Activated T-helper 1 cell treated with anti-CD3 and anti-CD28 coated beads, Interleukin-12 subunit alpha, Interleukin-12 subunit beta, Interleukin-2, Interleukin-4 antibody, amounts not matched to agents 30 ng/mL and 10 ng/mL and 1 ng/mL, durations not matched to agents 14 hours and 24 hours and 36 hours (primary cell): ENCODE data around the gene ICE1. TPM values are rescaled to one million over a fixed set of nuclear protein-coding genes. Genes with fewer than 3 reads are reported as not detected.

Source experiments
- DNase-seq: peaks from one replicate; pipeline ENCODE4 v3.0.0; 2021; ENCODE audit warnings: low spot score
- H3K27ac Mint-ChIP-seq: one replicate; pipeline ENCODE4 v1.8.0; 2021; ENCODE audit warnings: mild to moderate bottlenecking, mixed read lengths
- H3K27me3 Mint-ChIP-seq: one replicate; pipeline ENCODE4 v1.8.0; 2022; ENCODE audit warnings: mild to moderate bottlenecking, moderate library complexity, mixed read lengths; ENCODE audit not compliant: insufficient read depth
- H3K36me3 Mint-ChIP-seq: one replicate; pipeline ENCODE4 v1.8.0; 2021; ENCODE audit warnings: low read depth, mixed read lengths
- H3K4me1 Mint-ChIP-seq: one replicate; pipeline ENCODE4 v1.8.0; 2021; ENCODE audit warnings: low read depth, mixed read lengths
- H3K4me3 Mint-ChIP-seq: one replicate; pipeline ENCODE4 v1.8.0; 2021; ENCODE audit warnings: mild to moderate bottlenecking, moderate library complexity, mixed read lengths
- H3K9me3 Mint-ChIP-seq: one replicate; pipeline ENCODE4 v1.8.0; 2021; ENCODE audit warnings: mixed read lengths
- intact Hi-C: fragments of 100-400 bp; cut with micrococcal nuclease; formaldehyde crosslinking; loops from one replicate; pipeline ENCODE4 v1.15.1; 2024
- total RNA-seq: library from RNA; stranded (reverse); gene quantifications from 2 replicates; pipeline ENCODE4 v1.2.3, GENCODE V29; 2022

The ICE1 gene
- total RNA-seq, 1 donor from 2014 or later: 35.3 TPM

DNA sequence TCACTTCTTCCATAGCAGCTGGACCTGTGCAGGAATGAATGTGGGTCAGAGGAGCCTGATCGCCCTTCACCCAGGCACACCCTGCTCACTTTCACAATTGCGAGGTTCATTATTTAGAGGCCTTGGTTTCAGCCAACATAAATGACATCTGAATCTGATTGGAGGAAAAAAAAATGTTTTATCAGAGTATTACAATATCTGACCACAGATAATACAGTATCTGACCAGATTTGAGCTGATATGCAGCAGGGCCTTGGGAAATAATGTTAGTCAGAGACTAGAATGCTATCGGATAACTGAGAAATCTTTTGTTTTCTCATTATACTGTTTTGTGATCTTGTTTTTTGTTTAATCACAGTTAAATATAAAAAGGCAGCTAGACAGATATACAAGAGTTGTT, 7.7 kb downstream of the ICE1 start:
- H3K4me1 Mint-ChIP-seq: peaks cover 36% of the 10 kb centered on the region
- H3K4me3 Mint-ChIP-seq: no peak overlapping the region
- no peak for DNase-seq
- peaks cover 2% of the 10 kb centered on the region for H3K36me3 Mint-ChIP-seq
- intact Hi-C loops: no loop called here
- H3K27me3 Mint-ChIP-seq: no peaks in the 10 kb centered on the region
- H3K27ac Mint-ChIP-seq: no peak overlapping the region
- H3K9me3 Mint-ChIP-seq: no peaks in the 10 kb centered on the region

DNA sequence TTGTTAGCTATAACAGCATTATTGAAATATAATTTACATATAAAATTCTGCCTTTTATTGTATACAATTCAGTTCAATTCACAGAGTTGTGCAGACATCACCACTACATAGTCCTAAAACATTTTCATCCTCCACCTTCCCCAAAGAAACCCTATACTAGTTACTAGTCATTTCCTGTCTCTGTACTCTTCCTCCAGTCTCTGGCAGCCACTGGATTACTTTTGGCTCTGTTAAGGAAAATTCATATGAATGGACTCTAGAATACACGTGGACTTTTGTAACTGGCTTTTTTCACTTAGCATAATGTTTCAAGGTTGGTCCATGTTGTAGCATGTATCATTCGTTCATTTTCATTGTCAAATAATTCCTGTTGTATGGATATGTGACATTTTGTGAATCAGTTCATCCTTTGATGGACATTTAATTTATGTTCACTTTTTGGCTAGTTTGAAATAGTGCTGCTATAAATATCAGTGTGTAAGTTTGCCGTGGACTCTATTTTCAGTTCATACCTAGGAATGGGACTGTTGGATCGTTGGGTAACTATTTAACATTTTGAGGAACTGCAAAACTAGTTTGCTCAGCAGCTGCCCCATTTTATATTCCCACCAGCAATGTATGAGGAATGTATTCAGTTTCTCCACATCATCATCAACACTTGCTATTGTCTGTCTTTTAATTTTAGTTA, 9.7 kb downstream of the ICE1 start:
- Mint-ChIP-seq H3K27me3 (no peaks in the 10 kb centered on the region), H3K4me1 (peaks cover 41% of the 10 kb centered on the region), H3K27ac (no peak overlapping the region), H3K36me3 (peaks cover 2% of the 10 kb centered on the region), H3K4me3 (no peak overlapping the region), H3K9me3 (no peaks in the 10 kb centered on the region)
- DNase-seq: no peak
- intact Hi-C loops: no loop called here

DNA sequence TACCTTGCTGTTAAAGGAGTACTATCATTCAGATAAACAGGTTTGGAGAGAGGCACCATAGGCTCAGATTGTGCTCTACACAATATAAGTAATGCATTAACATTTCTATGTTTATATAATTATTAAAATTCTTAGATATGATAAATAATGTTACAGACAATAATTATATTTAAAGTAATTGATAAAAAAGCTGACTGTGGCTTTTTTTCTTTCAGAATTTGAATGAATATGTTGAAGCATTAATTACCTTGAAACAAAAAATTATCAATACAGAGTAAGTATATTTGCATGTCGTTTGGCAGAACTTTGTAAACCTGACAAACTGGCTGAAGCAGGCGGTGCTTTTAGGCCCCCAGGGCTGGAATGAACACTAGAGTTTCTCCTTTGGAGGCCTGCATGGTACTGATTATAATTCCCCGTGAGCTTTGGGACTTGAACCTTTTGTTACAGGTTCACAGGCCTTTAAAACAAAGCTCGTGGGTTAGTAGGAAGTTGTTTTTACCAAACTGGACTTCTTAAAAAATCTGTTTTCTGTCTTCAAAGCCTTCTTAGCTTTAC, 13.8 kb downstream of the ICE1 start:
- peaks cover 34% of the 10 kb centered on the region for H3K4me1 Mint-ChIP-seq
- H3K36me3 Mint-ChIP-seq: peaks cover 9% of the 10 kb centered on the region
- H3K27ac Mint-ChIP-seq: no peak overlapping the region
- H3K9me3 Mint-ChIP-seq: no peaks in the 10 kb centered on the region
- intact Hi-C loops: no loop called here
- no peak for DNase-seq
- H3K27me3 Mint-ChIP-seq: no peaks in the 10 kb centered on the region
- H3K4me3 Mint-ChIP-seq: no peak overlapping the region

DNA sequence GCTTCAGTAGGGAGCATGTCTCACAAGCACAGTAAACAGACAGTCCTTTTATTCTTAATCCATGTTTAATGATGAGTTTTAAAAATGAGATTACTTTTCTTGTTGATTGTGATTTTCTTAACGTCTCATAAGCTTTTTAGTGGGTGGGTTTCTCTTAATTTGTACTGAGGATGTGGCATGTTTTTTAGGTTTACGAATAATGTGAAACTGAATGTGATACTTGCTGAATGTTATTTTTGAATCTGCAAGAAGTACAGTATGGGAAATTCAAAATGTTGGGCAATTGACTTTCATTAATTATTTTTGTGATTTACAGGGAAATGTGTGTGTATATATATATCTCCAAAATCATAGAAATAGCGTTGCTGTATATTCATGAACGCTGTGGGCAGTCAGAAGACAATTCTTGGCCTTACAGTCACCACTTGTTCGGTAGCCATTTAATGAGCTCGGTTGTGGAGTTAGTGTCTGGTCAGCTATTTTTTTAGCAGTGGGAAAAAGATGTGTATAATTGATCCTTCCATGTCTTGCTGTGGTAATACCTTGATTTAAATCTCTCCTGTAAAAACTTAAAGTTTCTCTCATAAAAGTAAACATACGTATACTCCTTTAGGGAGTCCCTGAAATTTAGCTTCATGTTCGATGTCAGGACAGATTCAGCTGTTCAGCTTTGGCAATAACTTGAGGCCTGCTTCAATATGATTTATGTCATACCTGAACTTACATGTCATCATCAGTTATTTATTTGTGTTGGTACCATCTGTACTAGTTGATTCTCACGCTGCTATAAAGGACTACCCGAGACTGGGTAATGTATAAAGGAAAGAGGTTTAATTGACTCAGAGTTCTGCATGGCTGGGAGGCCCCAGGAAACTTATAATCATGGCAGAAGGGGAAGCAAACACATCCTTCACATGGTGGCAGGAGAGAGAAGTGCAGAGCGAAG, 15.0 kb downstream of the ICE1 start:
- peaks cover 11% of the 10 kb centered on the region for H3K36me3 Mint-ChIP-seq
- H3K4me1 Mint-ChIP-seq: peaks cover 24% of the 10 kb centered on the region
- no peaks in the 10 kb centered on the region for H3K27me3 Mint-ChIP-seq
- H3K4me3 Mint-ChIP-seq: no peak overlapping the region
- no peaks in the 10 kb centered on the region for H3K9me3 Mint-ChIP-seq
- no peak for DNase-seq
- H3K27ac Mint-ChIP-seq: peak overlapping the region; percentile 5
- intact Hi-C loops: no loop called here

DNA sequence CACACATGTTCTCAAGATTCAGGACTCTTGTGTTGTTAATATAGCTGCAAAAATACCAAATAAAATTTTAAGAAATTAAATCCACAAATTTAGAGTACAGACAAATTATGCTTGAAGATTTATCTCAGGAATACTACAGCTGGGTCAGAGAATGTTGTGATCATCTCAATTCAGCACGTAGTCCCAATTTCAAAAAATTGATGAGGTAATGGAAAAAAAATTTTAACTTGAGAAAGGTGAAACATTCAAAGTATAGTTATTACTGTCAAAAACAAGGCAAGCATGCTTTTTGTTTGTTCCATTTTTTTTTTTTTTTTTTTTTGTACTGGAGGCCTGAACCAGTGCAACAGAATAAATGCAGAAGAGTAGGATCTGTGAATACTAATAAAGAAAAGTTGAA, 29.4 kb downstream of the ICE1 start:
- intact Hi-C loops: no loop called here
- Mint-ChIP-seq H3K4me1 (no peaks in the 10 kb centered on the region), H3K36me3 (peaks cover 30% of the 10 kb centered on the region), H3K27me3 (no peaks in the 10 kb centered on the region), H3K27ac (no peak overlapping the region), H3K9me3 (no peaks in the 10 kb centered on the region), H3K4me3 (no peak overlapping the region)
- no peak for DNase-seq

DNA sequence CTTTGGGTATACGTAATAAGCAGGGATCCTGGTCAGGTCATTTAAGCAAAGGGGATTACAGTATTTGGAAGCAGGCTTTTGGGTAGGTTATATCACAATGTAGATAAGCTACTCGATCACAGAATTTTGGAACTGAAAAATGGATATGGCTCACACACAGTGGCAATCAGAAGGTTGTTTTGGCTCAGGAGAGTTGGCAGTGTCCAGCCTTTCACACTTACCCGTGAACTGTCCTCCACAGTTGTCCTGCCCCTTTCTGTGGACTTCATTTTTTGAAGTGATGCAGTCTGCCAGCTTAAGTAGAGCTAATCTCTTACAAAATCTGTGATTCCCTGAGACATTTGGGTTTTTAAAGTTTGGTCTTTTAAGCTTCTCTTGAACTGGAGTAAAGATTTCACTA, 30.7 kb downstream of the ICE1 start:
- Mint-ChIP-seq H3K36me3 (peaks cover 31% of the 10 kb centered on the region), H3K4me1 (no peaks in the 10 kb centered on the region), H3K27me3 (no peaks in the 10 kb centered on the region), H3K4me3 (no peak overlapping the region), H3K9me3 (no peaks in the 10 kb centered on the region), H3K27ac (no peak overlapping the region)
- intact Hi-C loops: no loop called here
- no peak for DNase-seq

DNA sequence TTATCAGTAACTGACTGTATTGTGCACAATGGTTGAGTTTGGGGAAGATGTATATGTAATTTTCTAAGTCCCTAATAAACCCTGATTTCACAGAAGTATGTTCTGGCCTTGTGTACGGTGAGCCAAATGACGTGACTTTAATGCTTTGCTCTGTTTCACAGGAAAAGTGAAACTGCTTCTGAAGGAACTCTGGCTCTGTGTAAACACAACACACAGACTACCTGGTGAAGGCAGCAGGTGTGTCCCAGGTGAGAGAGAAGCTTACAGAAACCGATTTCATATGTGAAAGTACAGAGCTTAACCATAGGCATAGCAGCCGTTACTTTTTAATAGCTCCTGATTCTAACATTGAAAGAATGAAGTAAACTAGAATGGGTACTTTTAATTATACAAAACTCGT, 31.9 kb downstream of the ICE1 start:
- H3K27ac Mint-ChIP-seq: no peak overlapping the region
- no peak for DNase-seq
- no peak overlapping the region for H3K4me3 Mint-ChIP-seq

DNA sequence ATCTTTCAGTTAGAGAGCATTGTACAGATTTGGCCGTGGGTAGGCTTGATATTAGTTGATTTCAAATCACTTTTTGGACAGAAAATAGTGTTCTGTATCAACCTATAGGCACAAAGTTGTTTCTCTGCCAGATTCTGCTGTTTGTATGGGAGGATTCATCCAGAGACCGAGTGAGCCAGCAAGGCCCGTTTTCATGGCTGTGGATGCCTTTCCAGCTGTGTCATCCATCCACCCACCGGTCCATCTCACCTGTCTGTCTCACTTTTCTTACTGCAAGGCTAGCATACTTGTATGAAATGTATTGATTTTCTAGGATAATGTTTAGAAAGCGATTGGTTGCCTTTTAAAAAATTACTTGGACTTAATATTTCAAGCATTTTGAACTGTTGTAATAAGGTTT, 34.4 kb downstream of the ICE1 start:
- no peak overlapping the region for H3K27ac Mint-ChIP-seq
- H3K4me3 Mint-ChIP-seq: no peak overlapping the region
- no peaks in the 10 kb centered on the region for H3K4me1 Mint-ChIP-seq
- no peaks in the 10 kb centered on the region for H3K27me3 Mint-ChIP-seq
- H3K36me3 Mint-ChIP-seq: peaks cover 48% of the 10 kb centered on the region
- H3K9me3 Mint-ChIP-seq: no peaks in the 10 kb centered on the region
- DNase-seq: no peak
- intact Hi-C loops: no loop called here

More for the DNA sequence above, 31.9 kb downstream of the ICE1 start:
- intact Hi-C loops: no loop called here
- Mint-ChIP-seq H3K9me3 (no peaks in the 10 kb centered on the region), H3K4me1 (no peaks in the 10 kb centered on the region), H3K36me3 (peaks cover 37% of the 10 kb centered on the region), H3K27me3 (no peaks in the 10 kb centered on the region)

DNA sequence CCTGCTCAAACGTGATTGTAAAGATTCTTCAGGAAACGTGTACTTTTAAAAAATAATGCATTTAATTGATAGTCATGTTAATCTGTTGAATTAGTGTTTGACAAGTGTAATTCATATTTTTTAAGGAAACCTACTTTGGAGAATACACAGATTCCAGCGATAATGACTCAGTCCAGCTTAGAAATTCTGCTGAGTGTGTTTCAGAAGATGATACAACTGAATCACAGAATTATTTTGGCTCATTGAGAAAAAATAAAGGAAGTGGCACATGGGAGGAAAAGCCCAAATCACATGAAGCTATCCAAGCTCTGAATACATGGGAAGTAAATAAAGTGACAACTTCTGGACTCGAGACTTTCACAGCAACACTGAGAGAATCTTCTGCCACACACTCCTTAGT, 37.8 kb downstream of the ICE1 start:
- Mint-ChIP-seq H3K27ac (no peak overlapping the region), H3K9me3 (no peaks in the 10 kb centered on the region), H3K36me3 (peaks cover 63% of the 10 kb centered on the region), H3K27me3 (no peaks in the 10 kb centered on the region), H3K4me1 (no peaks in the 10 kb centered on the region), H3K4me3 (no peak overlapping the region)
- intact Hi-C loops: no loop called here
- no peak for DNase-seq

DNA sequence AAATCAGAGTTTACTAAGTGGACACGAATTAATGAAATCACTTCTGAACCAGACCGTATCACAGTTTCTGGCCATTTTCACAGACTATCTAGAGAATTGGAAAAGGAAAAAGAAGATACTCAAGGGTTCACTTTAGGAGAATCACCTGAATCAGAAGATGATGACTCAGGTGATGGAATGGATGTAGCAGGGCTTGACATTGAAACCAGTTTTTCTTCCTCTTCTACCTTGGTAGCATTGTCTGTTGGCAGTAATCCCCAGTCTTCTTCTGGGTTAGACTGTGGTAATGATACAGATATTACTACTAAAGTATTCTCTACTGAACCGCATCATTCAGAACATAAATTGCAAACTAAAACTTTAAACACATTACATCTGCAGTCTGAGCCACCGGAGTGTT, 38.5 kb downstream of the ICE1 start:
- no peak overlapping the region for H3K4me3 Mint-ChIP-seq
- intact Hi-C loops: no loop called here
- no peaks in the 10 kb centered on the region for H3K4me1 Mint-ChIP-seq
- peaks cover 60% of the 10 kb centered on the region for H3K36me3 Mint-ChIP-seq
- H3K27ac Mint-ChIP-seq: no peak overlapping the region
- H3K9me3 Mint-ChIP-seq: no peaks in the 10 kb centered on the region
- no peak for DNase-seq
- no peaks in the 10 kb centered on the region for H3K27me3 Mint-ChIP-seq

DNA sequence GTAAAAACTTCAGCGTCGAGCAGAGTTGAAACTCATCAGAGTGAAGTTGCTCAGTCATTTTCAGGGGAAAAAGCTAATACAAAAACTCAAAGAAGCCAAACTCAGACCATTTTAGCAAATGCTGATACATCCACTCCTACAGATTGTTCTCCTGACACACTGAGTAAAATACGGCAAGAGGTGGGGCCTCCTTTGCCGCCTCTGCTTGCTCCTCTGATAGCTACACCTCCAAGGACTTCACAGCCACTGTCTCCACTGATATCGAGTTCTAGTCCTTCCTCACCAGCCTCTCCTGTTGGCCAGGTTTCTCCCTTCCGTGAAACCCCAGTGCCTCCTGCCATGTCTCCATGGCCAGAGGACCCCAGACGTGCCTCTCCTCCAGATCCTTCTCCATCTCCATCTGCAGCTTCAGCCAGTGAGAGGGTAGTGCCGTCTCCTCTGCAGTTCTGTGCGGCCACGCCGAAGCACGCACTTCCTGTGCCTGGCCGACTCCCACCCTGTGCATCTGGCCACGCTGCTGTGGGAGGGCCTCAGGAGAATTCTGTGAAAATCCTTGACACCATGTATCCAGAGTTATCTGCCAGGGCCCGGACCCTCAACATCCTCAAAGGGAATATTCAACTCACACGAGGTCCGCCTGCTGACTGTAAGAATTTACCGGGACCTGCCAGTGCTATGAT, 41.7 kb downstream of the ICE1 start:
- Mint-ChIP-seq H3K9me3 (no peaks in the 10 kb centered on the region), H3K4me3 (no peak overlapping the region), H3K27ac (no peak overlapping the region), H3K36me3 (peaks cover 63% of the 10 kb centered on the region), H3K27me3 (no peaks in the 10 kb centered on the region), H3K4me1 (no peaks in the 10 kb centered on the region)
- intact Hi-C loops: no loop called here
- no peak for DNase-seq

DNA sequence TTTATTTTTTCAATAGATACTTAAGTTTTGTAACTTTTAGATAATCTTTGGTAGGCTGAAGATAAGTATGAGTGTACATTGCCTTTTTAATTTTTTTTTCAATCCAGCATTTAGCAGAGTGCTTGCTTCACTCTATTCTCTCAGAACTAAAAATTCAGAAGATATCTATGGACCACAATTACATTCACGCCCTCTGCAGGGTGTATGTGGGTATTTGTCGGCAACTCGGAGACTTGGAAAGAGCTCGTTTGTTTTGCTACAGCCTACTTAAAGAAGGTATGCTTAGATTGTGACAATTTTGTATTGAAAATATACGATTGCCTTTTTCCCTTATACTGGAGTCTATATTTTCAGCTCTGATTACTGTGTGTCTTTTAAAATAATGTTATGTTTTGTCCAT, 43.8 kb downstream of the ICE1 start:
- no peak overlapping the region for H3K4me3 Mint-ChIP-seq
- H3K36me3 Mint-ChIP-seq: peaks cover 50% of the 10 kb centered on the region
- intact Hi-C loops: no loop called here
- H3K27ac Mint-ChIP-seq: no peak overlapping the region
- H3K27me3 Mint-ChIP-seq: no peaks in the 10 kb centered on the region
- no peaks in the 10 kb centered on the region for H3K9me3 Mint-ChIP-seq
- DNase-seq: no peak
- H3K4me1 Mint-ChIP-seq: no peaks in the 10 kb centered on the region

DNA sequence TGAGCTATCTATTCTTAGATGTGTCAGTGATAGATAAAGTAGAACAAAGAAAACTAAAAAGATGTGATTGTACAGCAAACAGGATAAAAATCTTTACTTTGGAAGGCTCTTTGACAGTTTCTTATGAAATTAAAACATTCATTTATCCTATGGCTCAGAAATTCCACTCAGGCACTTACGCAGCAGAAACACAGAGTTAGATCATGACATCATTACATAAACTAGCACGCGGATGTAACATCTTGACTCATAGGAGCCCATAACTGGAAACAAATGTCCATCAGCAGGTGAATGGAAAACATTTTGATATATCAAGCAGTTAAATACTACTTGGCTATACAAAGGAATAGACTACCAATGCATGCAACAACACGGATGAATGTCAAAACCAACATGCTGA, 45.3 kb downstream of the ICE1 start:
- H3K27ac Mint-ChIP-seq: no peak overlapping the region
- H3K36me3 Mint-ChIP-seq: peaks cover 43% of the 10 kb centered on the region
- no peaks in the 10 kb centered on the region for H3K27me3 Mint-ChIP-seq
- no peak for DNase-seq
- H3K4me1 Mint-ChIP-seq: no peaks in the 10 kb centered on the region
- no peaks in the 10 kb centered on the region for H3K9me3 Mint-ChIP-seq
- H3K4me3 Mint-ChIP-seq: no peak overlapping the region
- intact Hi-C loops: no loop called here
